MM.1S (cell line): ENCODE results near the gene CAST.

Source experiments
- DNase-seq: peaks from one replicate; pipeline ENCODE4 v3.0.0-alpha.2; 2015
- H2AFZ ChIP-seq: fragments of 300-600 bp; sonication (generic); 2 replicates; pipeline ENCODE4 v1.6.0; 2016; ENCODE audit warnings: antibody characterized with exemption, low read length
- H3F3A ChIP-seq: fragments of 300-600 bp; sonication (generic); 2 replicates; pipeline ENCODE4 v1.6.1; 2016; ENCODE audit warnings: mild to moderate bottlenecking, antibody characterized with exemption, low read length, moderate library complexity, mixed read lengths; ENCODE audit not compliant: insufficient read depth
- H3K27ac ChIP-seq: fragments of 300-600 bp; sonication (generic); 2 replicates; pipeline ENCODE4 v1.5.1; 2016; ENCODE audit warnings: mild to moderate bottlenecking, low read length
- H3K27me3 ChIP-seq: fragments of 300-600 bp; sonication (generic); replicated peaks from 2 replicates; pipeline ENCODE4 v1.6.0; 2016; ENCODE audit warnings: low read length; ENCODE audit not compliant: insufficient read depth
- H3K36me3 ChIP-seq: fragments of 300-600 bp; sonication (generic); replicated peaks from 2 replicates; pipeline ENCODE4 v1.6.1; 2016; ENCODE audit warnings: mild to moderate bottlenecking, low read length, mixed read lengths; ENCODE audit not compliant: insufficient read depth
- H3K4me1 ChIP-seq: fragments of 300-600 bp; sonication (generic); 2 replicates; pipeline ENCODE4 v1.6.1; 2016; ENCODE audit warnings: low read length, mixed read lengths
- H3K4me2 ChIP-seq: fragments of 300-600 bp; sonication (generic); 2 replicates; pipeline ENCODE4 v1.6.0; 2016; ENCODE audit warnings: low read depth, low read length
- H3K4me3 ChIP-seq: fragments of 300-600 bp; sonication (generic); 2 replicates; pipeline ENCODE4 v1.5.1; 2016; ENCODE audit warnings: low read length, mixed read lengths
- H3K79me2 ChIP-seq: fragments of 300-600 bp; sonication (generic); 2 replicates; pipeline ENCODE4 v1.6.1; 2016; ENCODE audit warnings: mixed run types, low read length, mixed read lengths
- H3K9ac ChIP-seq: fragments of 300-600 bp; sonication (generic); 2 replicates; pipeline ENCODE4 v1.6.1; 2016; ENCODE audit warnings: low read length, mixed read lengths
- H3K9me2 ChIP-seq: fragments of 300-600 bp; sonication (generic); replicated peaks from 2 replicates; pipeline ENCODE4 v1.6.1; 2016; ENCODE audit warnings: mild to moderate bottlenecking, low read length, mixed read lengths; ENCODE audit not compliant: insufficient read depth
- H3K9me3 ChIP-seq: fragments of 300-600 bp; sonication (generic); replicated peaks from 2 replicates; pipeline ENCODE4 v1.6.1; 2016; ENCODE audit warnings: mild to moderate bottlenecking, low read length, mixed read lengths; ENCODE audit not compliant: insufficient read depth
- H4K20me1 ChIP-seq: fragments of 300-600 bp; sonication (generic); 2 replicates; pipeline ENCODE4 v1.6.1; 2016; ENCODE audit warnings: mild to moderate bottlenecking, low read length, moderate library complexity, mixed read lengths; ENCODE audit not compliant: insufficient read depth
- EZH2 ChIP-seq: fragments of 300-600 bp; sonication (generic); optimal IDR thresholded peaks from 2 replicates; pipeline ENCODE3; 2017; ENCODE audit warnings: low read depth, mild to moderate bottlenecking, antibody characterized with exemption, low read length, mixed read lengths
- EZH2phosphoT487 ChIP-seq: fragments of 300-600 bp; sonication (generic); IDR thresholded peaks from 2 replicates; pipeline ENCODE4 v1.6.1; 2018; ENCODE audit warnings: antibody characterized with exemption, low read length
- TF ChIP-seq, protein P1 (sequence below): fragments of 300-600 bp; sonication (generic); IDR thresholded peaks from 2 replicates; pipeline ENCODE4 v1.5.1; 2016; ENCODE audit warnings: antibody characterized with exemption, low read length, mixed read lengths

Gene CAST

DNA sequence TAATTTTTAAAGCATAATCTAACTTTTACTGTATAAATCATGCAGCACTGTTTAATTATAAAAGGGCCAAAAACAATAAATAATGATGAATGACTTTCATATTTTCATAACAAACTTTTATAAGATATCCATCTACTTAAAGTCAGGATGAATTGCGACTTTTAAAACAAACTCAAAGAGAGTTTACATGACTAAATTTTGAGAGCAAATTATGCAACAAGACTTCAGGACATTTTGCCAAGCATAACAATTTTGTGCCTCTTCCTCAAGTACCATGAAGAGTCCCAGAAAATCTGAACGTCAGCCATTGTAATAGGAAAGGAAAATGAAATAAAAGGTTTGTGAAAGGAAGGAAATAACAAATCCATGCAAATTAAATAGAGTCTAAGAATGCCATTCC lies 121.2 kb downstream of the CAST start:
- Histone ChIP-seq H3K27me3 (no peaks in the 10 kb centered on the region), H3K4me1 (no peaks in the 10 kb centered on the region), H2AFZ (no peak overlapping the region), H3K9me3 (no peaks in the 10 kb centered on the region), H3K4me2 (no peak overlapping the region), H3K4me3 (no peak overlapping the region), H3K27ac (no peak overlapping the region), H3F3A (no peaks in the 10 kb centered on the region), H3K9ac (no peak overlapping the region), H3K79me2 (no peaks in the 10 kb centered on the region), H4K20me1 (no peaks in the 10 kb centered on the region), H3K9me2 (no peaks in the 10 kb centered on the region), H3K36me3 (no peaks in the 10 kb centered on the region)
- DNase-seq = no peak
- TF ChIP-seq EZH2 (no peak), EZH2phosphoT487 (no peak)
- TF ChIP-seq, protein P1, sequence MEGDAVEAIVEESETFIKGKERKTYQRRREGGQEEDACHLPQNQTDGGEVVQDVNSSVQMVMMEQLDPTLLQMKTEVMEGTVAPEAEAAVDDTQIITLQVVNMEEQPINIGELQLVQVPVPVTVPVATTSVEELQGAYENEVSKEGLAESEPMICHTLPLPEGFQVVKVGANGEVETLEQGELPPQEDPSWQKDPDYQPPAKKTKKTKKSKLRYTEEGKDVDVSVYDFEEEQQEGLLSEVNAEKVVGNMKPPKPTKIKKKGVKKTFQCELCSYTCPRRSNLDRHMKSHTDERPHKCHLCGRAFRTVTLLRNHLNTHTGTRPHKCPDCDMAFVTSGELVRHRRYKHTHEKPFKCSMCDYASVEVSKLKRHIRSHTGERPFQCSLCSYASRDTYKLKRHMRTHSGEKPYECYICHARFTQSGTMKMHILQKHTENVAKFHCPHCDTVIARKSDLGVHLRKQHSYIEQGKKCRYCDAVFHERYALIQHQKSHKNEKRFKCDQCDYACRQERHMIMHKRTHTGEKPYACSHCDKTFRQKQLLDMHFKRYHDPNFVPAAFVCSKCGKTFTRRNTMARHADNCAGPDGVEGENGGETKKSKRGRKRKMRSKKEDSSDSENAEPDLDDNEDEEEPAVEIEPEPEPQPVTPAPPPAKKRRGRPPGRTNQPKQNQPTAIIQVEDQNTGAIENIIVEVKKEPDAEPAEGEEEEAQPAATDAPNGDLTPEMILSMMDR = no peak

DNA sequence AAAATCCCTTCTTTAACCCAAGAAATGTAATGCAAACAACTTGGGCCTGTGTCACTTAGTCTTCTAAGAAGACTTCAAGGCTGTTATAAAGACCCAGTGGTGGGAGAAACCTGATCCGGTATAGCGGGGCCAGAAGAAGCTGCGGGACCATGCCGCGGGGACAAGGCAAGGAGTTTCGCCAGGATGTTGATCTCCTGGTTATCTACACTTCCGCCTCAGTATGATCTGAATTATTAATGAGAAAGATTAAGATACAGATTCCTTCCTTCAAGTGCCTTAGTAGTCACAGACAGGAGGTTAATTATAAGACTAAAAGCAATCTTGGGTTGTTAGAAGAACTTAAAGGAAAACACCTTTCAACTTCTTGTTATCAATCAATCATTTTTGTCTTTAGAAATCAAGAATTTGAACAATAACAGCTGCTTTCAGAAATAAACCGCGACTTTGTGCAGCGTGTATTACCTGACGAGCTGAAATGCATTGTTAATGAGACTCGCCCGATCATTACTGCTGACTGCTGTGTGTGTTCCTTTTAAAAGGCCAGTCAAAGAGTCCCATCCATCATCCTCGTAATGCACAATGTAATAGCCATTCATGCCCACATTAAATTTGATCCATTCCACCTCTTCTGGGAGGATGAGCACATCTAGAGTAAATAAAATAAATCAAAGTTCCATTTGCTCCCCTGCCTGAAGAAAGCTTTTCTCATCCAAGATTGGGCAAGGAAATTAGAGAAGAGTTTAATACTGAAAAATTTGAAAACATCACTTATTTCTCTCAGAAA lies 123.3 kb downstream of the CAST start:
- H3K9ac ChIP-seq = no peak overlapping the region
- H4K20me1 ChIP-seq = no peaks in the 10 kb centered on the region
- DNase-seq = no peak
- H3K4me2 ChIP-seq = no peak overlapping the region
- no peak overlapping the region for H3K27ac ChIP-seq
- H3F3A ChIP-seq = no peaks in the 10 kb centered on the region
- no peaks in the 10 kb centered on the region for H3K9me3 ChIP-seq
- no peaks in the 10 kb centered on the region; the same call in 1 of the 2 replicates for H3K36me3 ChIP-seq
- H3K9me2 ChIP-seq = no peaks in the 10 kb centered on the region
- no peak overlapping the region for H3K4me3 ChIP-seq
- H3K27me3 ChIP-seq = no peaks in the 10 kb centered on the region
- H3K79me2 ChIP-seq = no peaks in the 10 kb centered on the region
- no peaks in the 10 kb centered on the region for H3K4me1 ChIP-seq
- no peak overlapping the region for H2AFZ ChIP-seq
- TF ChIP-seq EZH2 (no peak), EZH2phosphoT487 (no peak)
- TF ChIP-seq, protein P1 = no peak

DNA sequence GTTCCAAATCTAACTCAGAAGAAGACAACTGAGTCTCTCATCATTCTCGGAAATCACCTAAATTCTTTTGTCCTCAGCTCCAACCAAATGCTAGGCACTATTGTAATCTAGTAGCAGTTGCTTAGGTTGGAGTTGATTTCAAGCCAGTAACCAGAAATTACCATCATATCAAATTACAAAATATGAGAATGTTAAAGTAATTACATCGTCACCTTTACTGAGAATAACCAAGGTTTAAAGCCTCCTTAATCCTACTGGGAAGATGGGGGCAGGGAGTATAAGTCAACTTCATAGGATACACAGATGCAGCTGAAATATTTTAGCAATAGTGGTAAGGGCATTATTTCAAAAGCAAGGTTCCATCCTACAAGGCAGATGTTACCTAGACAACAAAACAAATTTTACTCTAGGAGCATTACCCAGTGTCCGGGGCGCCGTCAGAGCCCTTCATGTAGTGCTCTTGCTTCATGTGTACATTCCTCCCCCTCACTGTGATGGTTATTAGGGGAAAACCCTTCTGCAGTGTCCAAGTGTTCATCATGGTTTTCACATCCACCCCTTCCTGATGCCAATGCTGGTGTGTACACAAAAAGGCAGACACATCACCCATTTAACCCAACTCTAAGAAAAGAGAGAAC lies 126.1 kb downstream of the CAST start:
- no peaks in the 10 kb centered on the region for H4K20me1 ChIP-seq
- H3F3A ChIP-seq = no peaks in the 10 kb centered on the region
- H3K9me3 ChIP-seq = no peaks in the 10 kb centered on the region
- no peak overlapping the region for H3K4me2 ChIP-seq
- H2AFZ ChIP-seq = no peak overlapping the region
- TF ChIP-seq EZH2phosphoT487 (no peak), EZH2 (no peak)
- TF ChIP-seq, protein P1 = no peak
- no peaks in the 10 kb centered on the region for H3K79me2 ChIP-seq
- no peak overlapping the region for H3K27ac ChIP-seq
- DNase-seq = no peak
- H3K4me1 ChIP-seq = no peaks in the 10 kb centered on the region
- H3K4me3 ChIP-seq = no peak overlapping the region
- H3K9me2 ChIP-seq = no peaks in the 10 kb centered on the region
- no peaks in the 10 kb centered on the region; the same call in 1 of the 2 replicates for H3K36me3 ChIP-seq
- no peak overlapping the region for H3K9ac ChIP-seq
- no peaks in the 10 kb centered on the region for H3K27me3 ChIP-seq
